ENCODE data around the gene HOXD1. TPM values are rescaled to one million over a fixed set of nuclear protein-coding genes. Genes with fewer than 3 reads are reported as not detected.

HOXD1 gene
- total RNA-seq, 1 donor, result not detected

GRCh38 chr2:176182671-176183070 is 5.8 kb upstream of the HOXD1 start:
- Histone ChIP-seq H3K4me1 (ENCODE audit: insufficient read depth, low read length) (peaks cover 5% of the 10 kb centered on the region), H3K9me3 (ENCODE audit: low read depth, low read length) (no peaks in the 10 kb centered on the region), H3K27me3 (ENCODE audit: insufficient read depth, low read length) (peaks cover 48% of the 10 kb centered on the region), H3K4me3 (ENCODE audit: insufficient read depth, low read length) (no peak overlapping the region), H2AFZ (ENCODE audit: low read length) (no peak overlapping the region), H3K4me2 (ENCODE audit: insufficient read depth, low read length) (no peak overlapping the region), H3K27ac (ENCODE audit: low read depth, low read length) (no peak overlapping the region), H4K20me1 (ENCODE audit: insufficient read depth, low read length) (no peaks in the 10 kb centered on the region), H3K36me3 (ENCODE audit: insufficient read depth, low read length) (no peaks in the 10 kb centered on the region), H3K79me2 (ENCODE audit: insufficient read depth, low read length) (no peaks in the 10 kb centered on the region)
- no peak for TF ChIP-seq CTCF (IDR thresholded peaks at IDR 0.05; ENCODE audit: extremely low read depth, low read depth, low read length)
- DNase-seq (ENCODE audit: insufficient read length, low spot score, missing footprints), result no peak

GRCh38 chr2:176184749-176185148 is 3.7 kb upstream of the HOXD1 start:
- H3K79me2 ChIP-seq (ENCODE audit: insufficient read depth, low read length), result no peaks in the 10 kb centered on the region
- no peaks in the 10 kb centered on the region for H3K36me3 ChIP-seq (ENCODE audit: insufficient read depth, low read length)
- no peak for DNase-seq (ENCODE audit: insufficient read length, low spot score, missing footprints)
- no peak overlapping the region for H3K27ac ChIP-seq (ENCODE audit: low read depth, low read length)
- no peak overlapping the region for H3K4me2 ChIP-seq (ENCODE audit: insufficient read depth, low read length)
- peaks cover 49% of the 10 kb centered on the region for H3K27me3 ChIP-seq (ENCODE audit: insufficient read depth, low read length)
- H3K4me1 ChIP-seq (ENCODE audit: insufficient read depth, low read length), result peaks cover 4% of the 10 kb centered on the region
- H3K4me3 ChIP-seq (ENCODE audit: insufficient read depth, low read length), result no peak overlapping the region
- H2AFZ ChIP-seq (ENCODE audit: low read length), result no peak overlapping the region
- TF ChIP-seq CTCF (IDR thresholded peaks at IDR 0.05; ENCODE audit: extremely low read depth, low read depth, low read length), result no peak
- H4K20me1 ChIP-seq (ENCODE audit: insufficient read depth, low read length), result no peaks in the 10 kb centered on the region
- no peaks in the 10 kb centered on the region for H3K9me3 ChIP-seq (ENCODE audit: low read depth, low read length)

GRCh38 chr2:176186024-176186423 is 2.4 kb upstream of the HOXD1 start:
- Histone ChIP-seq H4K20me1 (ENCODE audit: insufficient read depth, low read length) (no peaks in the 10 kb centered on the region), H3K4me2 (ENCODE audit: insufficient read depth, low read length) (no peak overlapping the region), H3K9me3 (ENCODE audit: low read depth, low read length) (no peaks in the 10 kb centered on the region), H3K27ac (ENCODE audit: low read depth, low read length) (no peak overlapping the region), H3K4me3 (ENCODE audit: insufficient read depth, low read length) (no peak overlapping the region), H2AFZ (ENCODE audit: low read length) (no peak overlapping the region), H3K79me2 (ENCODE audit: insufficient read depth, low read length) (no peaks in the 10 kb centered on the region), H3K36me3 (ENCODE audit: insufficient read depth, low read length) (no peaks in the 10 kb centered on the region), H3K4me1 (ENCODE audit: insufficient read depth, low read length) (peaks cover 4% of the 10 kb centered on the region), H3K27me3 (ENCODE audit: insufficient read depth, low read length) (peaks cover 49% of the 10 kb centered on the region)
- DNase-seq (ENCODE audit: insufficient read length, low spot score, missing footprints), result peak; percentile 76
- no peak for TF ChIP-seq CTCF (IDR thresholded peaks at IDR 0.05; ENCODE audit: extremely low read depth, low read depth, low read length)

- H3K79me2 ChIP-seq (ENCODE audit: insufficient read depth, low read length), result no peaks in the 10 kb centered on the region
- no peaks in the 10 kb centered on the region for H3K9me3 ChIP-seq (ENCODE audit: low read depth, low read length)
- no peaks in the 10 kb centered on the region for H3K36me3 ChIP-seq (ENCODE audit: insufficient read depth, low read length)
- H3K4me3 ChIP-seq (ENCODE audit: insufficient read depth, low read length), result peak overlapping the region; percentile 75
- H4K20me1 ChIP-seq (ENCODE audit: insufficient read depth, low read length), result no peaks in the 10 kb centered on the region
- H2AFZ ChIP-seq (ENCODE audit: low read length), result peak overlapping the region; percentile 82
- H3K27ac ChIP-seq (ENCODE audit: low read depth, low read length), result no peak overlapping the region
- peak; percentile 69 for DNase-seq (ENCODE audit: insufficient read length, low spot score, missing footprints)
- H3K4me2 ChIP-seq (ENCODE audit: insufficient read depth, low read length), result peak overlapping the region; percentile 94
- peaks cover 4% of the 10 kb centered on the region for H3K4me1 ChIP-seq (ENCODE audit: insufficient read depth, low read length)
- H3K27me3 ChIP-seq (ENCODE audit: insufficient read depth, low read length), result peaks cover 58% of the 10 kb centered on the region
- TF ChIP-seq CTCF (IDR thresholded peaks at IDR 0.05; ENCODE audit: extremely low read depth, low read depth, low read length), result no peak
Measured at GRCh38 chr2:176187200-176187898, 1.1 kb upstream of the HOXD1 start.
